ENCODE data around the gene KLHL6.

- TF ChIP-seq EZH2phosphoT487 (IDR thresholded peaks at IDR 0.05; ENCODE audit: low read length) (no peak), EZH2 (optimal IDR thresholded peaks at IDR 0.05; ENCODE audit: low read depth, low read length) (no peak), CTCF (IDR thresholded peaks at IDR 0.05; ENCODE audit: low read length) (no peak)
These were observed 105.7 kb downstream of the KLHL6 start for GRCh38 chr3:183449791-183450190.
